Activated effector memory CD4-positive, alpha-beta T cell treated with anti-CD3 and anti-CD28 coated beads, Interleukin-2, amount 50 U/mL, for 16 hours (primary cell): ENCODE results near the gene ALDH1A2.
"Not testable (repeated sequence)": the region's sequence is repeated elsewhere in the genome, so short reads cannot be mapped to it uniquely, and the experiment has no call there.

Experiments used
- DNase-seq: peaks from one replicate; pipeline ENCODE4 v3.0.0-alpha.2; 2020

ALDH1A2 gene

DNA sequence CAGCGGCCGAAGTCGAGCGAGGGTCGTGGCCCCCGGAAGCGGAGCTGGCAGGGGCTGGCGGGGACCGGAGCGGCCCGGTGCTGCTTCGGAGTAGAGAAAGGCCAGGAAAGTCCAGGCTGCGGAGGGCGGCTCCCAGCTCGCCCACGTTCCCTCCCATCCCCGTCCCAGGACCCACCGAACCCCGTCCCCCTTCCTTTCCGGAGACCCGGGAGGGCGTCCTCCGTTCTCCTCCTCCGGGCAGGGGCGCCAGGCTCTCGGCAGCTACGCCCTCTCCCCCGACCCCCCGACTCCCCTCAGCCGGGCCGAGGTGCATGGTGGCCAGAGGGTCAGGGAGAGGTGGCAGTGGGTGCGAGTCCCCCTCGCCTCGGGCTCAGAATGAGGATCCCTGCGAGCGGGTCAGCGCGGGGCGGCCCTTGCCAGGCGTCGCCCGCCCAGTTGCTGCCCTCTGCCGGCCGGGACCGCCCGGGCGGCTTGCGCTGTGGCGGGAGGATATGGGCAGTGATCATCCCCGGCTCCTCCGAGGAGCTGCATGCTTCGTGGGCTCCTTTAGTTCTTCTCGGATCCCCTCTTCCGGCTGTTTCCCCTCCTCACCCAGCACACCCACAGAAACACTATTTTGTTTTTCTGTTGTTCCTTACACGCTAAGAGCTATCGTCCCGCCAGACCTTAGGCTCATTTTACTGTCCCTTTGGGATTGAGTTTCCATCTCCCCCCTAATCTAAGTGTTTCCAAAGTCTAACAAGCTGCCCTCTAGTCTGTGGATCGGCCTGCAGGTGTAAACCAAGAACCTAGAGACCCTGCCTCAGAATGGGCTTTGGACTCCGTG lies 744 bp upstream of the ALDH1A2 start:
- DNase-seq, result peak; percentile 78

DNA sequence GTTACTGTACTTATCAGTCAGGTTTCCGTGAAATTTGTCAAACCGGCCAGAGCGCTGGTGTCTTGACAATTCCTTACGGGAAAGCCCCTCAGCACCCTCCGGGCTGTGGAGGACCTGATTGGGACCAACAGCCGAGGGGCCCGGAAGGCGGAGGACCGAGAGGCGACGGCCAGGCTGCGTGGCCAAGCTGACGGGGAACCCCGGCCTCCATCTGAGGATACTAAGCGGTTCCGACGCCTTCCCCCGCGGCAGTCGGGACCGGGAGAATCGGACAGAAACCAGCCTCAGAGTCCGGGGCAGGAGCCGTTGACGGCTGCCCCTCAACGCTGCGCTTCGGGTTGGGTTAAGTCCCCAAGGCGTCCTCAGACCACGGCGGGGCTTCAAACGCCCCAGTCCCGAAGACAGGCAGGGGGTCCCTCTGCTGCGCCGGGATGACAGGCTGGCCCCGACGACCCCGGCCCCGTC lies 499 bp downstream of the ALDH1A2 start:
- DNase-seq, result peak; percentile 63

DNA sequence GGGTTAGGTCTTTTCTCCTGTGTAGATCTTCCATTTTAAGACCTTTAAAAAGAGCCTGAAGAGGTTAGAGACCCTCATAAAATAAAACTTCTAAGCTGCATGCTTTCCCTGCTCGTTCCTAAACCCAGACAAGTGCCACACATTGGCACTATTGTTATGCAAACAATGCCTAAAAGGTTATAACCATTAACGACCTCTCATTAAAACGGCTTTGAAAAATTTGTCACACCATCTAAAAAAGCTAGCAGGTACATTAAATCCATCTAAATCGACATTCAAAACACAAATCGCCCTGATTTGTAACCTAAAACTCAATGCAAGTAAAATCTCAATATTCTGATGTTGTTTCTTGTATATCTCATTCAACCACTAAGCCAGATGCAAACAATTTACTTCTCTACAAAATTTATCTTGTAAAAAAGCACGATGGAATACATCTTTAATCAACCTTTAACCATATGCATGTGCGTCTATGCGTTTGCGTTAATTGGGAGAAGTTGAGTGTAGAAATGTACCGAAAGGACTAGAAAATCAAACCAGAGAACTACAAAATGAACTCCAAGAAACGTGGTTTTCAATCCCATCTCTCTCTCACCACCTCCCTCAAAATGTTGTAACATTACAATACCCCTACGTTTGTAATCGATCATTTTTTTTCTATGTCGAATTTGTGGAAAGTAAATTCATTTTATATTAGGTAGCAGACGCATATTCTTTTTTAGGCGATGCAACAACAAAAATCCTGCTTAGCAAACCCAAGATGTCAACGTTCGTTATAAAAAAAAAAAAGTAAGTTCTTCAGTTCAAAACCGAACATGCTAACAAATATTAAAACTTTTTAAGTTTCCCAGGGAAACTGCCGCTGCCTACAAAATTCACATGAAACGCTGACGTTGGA lies 1.2 kb downstream of the ALDH1A2 start:
- DNase-seq, result no peak

DNA sequence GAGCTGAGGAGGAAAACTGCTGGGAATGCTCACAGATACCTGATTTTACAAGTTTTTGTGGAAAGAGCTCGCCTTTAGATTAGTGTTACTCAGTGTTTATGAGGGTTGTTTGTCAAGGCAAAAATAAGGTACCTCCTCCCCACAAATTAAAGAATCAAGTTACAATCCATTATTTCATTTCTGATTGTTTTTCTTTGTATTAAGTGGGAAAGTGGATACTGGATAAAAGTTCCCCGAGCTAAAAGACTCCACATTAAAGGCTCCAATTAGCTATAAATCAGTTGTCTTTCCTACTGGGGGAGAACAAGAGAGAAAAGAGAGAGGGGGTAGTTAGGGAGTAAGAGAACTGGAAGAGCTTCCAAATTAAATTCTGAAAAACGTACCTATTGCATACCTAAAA lies 1.9 kb downstream of the ALDH1A2 start:
- no peak for DNase-seq

DNA sequence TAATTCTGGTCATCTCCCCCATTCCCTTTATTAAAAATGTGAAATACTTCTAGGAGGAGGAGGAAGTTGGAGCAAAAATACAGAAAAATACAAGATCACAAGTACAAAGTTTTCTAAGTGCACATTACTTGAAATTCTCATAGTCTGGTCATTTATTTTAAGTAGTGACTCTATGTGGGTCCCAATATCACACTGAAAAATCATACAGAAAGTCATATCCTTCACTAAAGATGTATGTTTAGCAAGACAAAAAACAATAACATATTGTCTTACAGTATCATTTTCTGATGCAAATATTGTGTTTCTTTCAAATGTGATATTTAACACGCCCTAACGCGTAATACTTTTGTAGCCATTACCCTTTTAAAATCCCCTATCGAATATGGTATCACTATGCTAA lies 2.5 kb downstream of the ALDH1A2 start:
- DNase-seq, result no peak

DNA sequence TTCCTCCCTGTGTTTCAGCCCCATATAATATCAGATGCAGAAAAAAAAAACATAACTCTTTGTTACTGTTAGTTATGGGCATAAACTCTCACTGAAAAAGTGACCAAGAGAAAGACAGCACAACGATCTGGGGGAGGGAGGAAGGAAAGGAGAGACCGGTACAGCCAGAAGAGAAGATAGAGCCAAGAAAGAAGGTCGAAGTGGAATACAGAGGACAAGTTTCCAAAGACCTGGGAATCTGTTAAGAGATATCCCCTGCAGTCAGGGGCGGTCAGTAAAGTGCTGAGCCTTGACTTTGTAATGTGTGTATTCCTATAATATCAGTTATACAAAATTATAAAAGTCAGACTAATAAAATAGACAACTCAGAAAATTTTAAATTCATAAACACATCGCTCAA lies 3.3 kb downstream of the ALDH1A2 start:
- no peak for DNase-seq

DNA sequence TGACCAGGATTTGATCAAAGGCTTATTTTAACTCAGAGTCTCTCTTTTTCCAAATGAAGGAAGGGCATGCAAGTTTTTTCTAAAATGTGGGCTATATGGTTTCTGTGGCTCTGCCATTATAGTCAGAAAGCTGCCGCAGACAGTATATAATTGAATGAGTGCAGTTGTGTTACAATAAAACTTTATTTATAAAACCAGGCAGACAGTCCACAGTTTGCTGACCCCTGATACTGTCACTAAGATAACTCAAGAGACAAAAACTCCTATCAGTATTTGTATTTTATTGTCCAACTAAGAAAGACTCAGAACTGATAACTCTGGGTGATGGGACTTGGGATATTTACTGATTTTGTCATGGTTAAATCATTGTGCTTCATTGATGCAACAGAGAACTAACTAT lies 4.9 kb downstream of the ALDH1A2 start:
- DNase-seq, result no peak

DNA sequence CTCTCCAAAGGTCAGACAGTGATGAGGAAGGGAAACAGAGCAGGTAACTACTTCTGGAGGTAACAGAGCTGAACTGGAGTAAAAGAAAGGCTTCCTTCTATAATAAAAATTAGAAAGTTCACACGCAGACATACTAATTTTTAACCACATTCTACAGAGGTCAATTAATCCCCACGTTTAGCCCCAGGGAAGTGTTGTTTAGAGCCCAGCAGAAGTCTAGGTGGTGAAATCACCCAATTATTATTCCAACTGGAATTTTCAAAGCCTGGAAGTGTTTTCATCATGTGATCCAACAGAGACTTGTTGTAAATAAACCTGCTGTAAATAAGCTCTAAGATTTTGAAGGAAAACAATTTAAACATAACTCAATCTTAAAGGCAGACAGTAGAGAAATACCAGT lies 6.8 kb downstream of the ALDH1A2 start:
- DNase-seq, result no peak

DNA sequence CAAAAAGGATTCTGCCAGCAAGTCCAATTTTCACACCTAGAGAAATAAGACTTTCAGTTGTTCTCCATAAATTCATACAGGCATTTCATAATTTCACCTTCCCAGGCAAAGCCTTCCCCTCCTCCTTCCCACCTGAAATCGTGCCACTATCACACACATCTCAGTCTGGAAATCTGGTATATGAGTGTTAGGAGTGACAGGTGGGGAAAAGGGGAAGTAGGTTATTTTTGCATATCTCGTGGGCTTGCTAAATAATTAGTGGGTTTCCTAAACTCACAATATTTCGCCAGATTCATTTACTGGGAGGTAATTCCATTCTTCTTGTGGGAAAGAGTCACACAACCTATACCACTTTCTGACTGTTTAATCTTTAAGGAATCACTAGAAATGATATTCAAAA lies 7.4 kb downstream of the ALDH1A2 start:
- no peak for DNase-seq

DNA sequence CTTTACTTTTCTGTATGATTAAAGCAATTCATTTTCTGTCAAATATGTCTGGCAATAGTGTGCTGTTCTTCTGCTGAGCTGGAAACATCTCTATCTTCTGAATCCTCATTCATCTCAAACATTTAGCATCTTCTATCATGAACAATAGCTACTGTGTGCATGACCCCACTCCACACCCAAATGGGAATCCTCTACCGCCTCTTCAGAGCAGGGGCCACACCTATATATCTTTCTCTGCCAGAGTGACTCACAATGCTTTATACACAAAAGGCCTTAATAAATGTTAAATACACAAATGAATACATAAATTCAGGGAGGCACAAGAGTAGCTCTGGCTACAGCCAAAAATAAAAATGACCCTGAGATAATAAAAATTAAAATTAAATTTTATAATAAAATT lies 8.0 kb downstream of the ALDH1A2 start:
- DNase-seq, result no peak

DNA sequence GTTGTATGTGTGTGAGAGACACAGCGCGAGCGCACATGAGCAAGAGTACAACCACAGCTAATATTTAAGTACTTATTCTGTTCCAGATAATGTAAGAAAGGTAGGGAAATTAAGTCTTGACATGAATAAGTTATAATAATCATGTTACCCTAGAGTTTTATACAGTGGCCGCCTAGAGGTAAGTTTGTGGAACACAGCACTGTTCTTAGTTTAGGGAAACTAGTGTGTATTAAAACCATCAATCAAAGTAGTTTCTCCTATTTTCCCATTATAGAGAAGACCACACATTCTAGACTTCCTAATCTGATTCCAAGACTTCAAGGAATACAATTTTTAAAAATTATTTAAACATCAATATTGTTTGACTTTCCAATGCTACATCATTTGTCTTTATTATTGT lies 9.5 kb downstream of the ALDH1A2 start:
- no peak for DNase-seq

DNA sequence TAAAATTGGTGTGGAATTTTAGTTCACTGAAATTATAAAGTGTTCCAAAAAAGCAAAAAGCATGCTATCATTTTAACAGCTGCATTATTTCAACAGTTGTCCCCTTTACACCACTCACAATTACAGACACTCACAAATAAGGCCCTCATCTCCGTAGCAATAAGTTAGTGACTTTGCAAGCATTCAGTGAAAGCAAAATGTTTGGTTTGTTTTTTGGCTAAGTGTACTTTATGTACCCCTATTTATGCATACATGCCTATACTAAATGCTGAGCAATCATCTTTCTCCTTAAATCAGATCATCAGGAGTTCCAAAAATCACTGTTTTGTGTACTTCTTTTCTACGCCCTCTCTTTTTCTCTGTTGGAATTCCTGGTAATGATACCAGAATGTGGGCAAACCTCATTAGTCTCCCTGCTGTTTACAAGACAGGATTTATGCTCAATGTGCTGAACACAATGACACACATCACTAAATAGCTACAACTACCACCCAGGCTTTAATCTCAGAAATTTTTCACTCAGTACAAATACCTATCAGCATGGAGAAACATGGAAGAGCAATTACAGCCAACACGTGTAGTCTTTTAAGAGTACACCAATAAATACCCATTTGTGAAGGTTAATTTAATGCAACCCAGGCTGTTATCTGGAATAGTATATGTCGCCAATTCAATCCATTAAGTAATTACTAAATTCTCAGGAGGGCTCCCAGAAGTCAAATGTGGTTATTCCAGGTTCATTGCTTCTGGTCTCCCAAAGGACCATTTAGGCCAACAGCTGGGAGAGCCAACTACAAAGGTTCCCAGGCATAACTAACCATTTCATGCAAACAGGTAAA lies 12.0 kb downstream of the ALDH1A2 start:
- no peak for DNase-seq

DNA sequence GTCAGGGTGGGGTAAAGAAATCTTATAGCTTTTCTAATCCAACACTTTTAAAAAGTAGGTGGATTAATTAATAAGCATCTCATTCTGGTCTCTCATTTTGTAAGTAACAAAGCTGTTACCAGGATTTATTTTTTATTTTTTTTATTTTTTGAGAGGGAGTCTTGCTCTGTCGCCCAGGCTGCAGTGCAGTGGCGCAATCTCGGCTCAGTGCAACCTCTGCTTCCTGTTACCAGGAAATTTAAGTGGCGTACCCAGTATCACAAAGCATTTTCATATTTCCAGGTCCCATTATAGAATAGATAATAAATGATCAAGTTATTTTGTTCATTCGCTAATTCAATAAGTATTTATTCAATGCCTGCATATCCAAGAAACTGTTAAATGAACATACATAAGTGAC lies 13.2 kb downstream of the ALDH1A2 start:
- DNase-seq, result no peak

DNA sequence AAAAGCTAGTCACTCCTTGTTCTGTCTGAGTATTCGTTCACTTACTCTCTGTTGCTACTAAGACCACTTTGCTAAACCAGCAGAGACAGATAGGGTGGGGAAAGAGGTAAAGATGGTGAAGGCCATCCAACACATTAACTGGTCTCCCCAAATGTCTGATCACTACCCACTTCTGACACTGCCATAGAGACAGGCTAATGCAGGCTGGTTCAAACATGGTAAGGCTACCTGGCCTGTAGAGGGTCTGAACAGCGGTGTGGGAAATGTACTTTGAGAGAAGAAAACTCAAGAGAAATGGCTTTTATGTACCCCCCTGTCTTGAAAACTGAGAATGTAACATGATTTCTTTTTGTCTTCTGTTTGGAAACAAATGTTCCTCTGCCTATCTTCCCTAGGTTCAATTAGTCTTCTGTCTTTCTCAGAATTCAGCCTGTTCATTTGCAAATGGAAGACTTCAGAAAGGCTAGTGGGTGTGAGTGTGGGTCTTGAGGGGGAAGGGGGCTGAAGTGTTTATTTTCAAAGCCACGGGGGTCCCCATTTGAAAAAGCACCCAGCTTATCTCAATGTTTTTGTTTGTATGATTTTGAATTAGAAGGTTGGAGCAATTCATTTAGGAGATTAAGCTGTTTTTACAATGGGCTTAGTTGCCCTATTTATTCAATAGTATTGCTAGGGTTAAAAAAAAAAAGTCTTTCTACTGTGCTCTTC lies 15.8 kb downstream of the ALDH1A2 start:
- no peak for DNase-seq

DNA sequence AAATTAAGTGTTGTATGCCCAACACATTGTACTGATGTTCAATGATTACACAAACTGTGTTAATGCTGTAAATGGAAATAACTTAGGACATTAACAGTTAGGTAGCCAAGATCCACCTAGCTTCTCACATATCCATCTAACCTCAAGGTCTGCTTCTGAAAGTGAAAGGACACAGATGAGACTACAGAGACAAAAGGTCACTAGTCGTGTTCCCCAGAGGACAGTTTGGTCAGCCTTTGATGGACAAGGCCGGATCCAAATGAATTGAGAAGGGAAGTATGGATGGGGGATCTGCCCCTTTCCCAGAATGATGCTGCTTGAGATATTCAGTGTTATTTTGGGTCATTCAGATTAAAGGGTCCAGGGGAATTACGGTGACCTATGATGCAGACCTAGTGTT lies 17.2 kb downstream of the ALDH1A2 start:
- DNase-seq, result no peak

DNA sequence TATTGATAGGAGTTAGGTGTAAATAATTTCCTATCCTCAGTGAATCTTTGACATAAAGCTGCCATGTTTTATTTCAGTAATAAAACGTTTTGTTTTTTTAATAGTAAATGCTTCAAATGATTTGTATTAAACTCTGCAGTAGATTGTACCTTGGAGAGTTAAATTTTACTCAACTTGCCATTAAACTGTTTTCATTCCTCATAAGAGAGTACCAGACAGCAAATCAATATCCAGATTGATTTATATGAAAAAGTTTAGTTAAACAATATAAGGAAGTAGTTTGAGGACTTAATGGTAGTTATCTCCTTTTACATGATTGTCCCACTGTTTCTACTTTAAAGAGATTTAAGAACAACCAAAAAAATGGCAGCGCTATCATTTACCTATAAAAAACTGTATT lies 18.4 kb downstream of the ALDH1A2 start:
- DNase-seq, result no peak

DNA sequence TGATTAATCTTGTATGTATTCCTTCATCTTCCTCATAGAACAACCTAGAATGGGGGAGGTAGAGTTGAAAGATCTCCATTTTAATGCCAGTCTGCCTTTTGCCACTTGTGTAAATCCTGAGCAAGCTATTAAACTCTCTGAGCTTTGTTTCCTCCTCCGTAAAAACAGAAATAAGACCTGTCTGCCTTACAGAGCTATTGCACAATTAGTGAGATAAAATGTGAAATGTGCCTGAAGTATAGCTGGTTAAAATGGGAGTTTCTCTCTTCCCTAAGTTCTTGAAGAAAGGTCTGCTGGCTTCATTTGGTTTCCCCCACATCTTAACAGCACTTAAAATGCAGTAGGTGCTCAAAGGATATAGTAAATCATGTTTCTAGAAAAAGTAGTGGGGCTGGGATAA lies 19.0 kb downstream of the ALDH1A2 start:
- no peak for DNase-seq

DNA sequence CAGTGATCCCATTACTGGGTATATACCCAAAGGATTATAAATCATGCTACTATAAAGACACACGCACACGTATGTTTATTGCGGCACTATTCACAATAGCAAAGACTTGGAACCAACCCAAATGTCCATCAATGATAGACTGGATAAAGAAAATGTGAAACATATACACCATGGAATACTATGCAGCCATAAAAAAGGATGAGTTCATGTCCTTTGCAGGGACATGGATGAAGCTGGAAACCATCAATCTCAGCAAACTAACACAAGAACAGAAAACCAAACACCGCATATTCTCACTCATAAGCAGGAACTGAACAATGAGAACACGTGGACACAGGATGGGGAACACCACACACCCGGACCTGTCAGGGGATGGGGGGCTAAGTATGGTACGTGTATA lies 20.1 kb downstream of the ALDH1A2 start:
- DNase-seq, result not testable (repeated sequence)

DNA sequence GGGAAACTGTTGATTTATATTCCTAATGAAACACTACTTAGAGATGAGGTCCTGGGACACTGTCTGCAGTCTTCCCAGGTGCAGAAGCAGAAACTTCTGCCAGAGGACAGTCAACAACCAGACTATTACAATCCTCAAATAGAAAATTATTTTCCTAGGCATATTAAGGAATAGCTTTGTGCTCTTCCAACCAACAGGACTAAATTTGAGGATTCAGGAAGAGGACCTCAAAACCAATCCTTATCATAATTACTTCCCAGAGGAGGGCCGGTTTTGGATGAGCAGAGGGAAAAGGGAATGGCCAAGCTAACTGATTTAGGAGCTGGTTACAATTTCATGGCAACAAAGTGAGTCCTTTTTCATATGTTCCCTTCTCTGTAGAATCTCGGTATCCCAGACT lies 21.0 kb downstream of the ALDH1A2 start:
- DNase-seq, result no peak

DNA sequence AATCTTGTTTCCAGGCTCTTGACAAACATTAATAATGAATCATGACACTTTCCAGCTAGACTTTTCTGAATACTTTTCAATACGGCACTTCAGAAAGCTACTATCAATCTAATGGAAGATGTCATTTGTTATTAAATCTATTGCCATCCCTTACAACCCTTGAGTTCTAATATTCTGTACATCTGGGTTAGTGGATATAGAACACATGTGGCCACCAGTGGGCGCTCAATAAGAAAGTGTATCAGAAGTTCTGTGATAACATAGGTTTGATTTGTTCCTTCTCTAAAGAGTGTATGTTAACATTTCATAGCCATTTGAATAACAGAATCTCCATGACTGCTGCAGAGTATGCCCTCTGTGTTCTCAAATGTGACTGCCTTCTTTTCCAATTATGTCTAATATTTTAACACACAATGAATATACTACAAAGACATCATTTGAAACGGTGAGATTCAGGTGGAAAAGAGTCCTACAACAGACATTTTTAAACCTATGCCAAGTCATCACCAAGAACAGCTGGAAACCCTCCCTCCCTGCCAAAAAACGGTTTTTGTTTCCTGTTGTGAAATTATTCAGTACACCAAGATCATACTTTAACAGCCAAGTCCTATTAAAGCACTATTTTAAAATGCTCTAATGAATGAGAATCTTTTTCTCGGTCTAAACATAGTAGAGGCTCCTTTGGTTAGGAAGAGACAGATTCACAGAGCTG lies 22.2 kb downstream of the ALDH1A2 start:
- peak; percentile 74 for DNase-seq

DNA sequence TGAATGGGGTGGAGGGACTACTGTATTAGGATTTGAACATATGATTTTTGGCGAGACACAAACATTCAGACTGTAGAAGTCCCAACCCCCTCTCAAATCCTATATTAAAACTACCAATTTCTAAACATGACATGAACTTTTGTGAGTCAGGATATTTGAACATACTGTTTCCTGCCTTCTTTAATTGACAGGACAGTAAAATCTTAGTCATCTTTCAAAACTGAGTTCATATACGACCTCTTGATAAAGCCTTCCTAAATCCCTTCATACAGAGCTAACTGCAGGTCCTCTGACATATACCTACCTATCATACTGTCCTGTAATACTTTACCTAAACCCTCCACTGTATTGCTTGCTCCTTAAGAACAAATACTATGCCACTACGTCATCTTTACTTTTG lies 23.5 kb downstream of the ALDH1A2 start:
- no peak for DNase-seq

DNA sequence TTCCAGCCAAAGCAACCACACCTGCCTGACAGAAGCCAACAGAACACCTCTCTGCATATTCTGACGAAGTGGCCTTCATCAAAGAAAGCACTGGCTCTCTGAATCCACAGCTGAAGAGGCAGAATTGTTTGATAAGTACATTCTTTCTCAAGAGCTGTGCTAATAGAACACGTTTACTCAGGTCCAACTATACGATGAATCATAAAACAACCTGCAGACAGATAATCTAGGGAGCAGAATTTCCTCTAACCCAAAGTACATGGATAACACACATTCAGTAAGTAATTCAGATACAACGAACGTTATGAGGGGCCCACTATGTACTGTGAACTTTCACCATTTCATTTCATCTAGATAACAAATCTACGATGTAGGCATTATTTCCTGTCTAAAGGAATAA lies 25.4 kb downstream of the ALDH1A2 start:
- DNase-seq, result no peak
